Activated CD8-positive, alpha-beta memory T cell treated with anti-CD3 and anti-CD28 coated beads, Interleukin-2, amount 50 U/mL, for 4 hours (primary cell): ENCODE measurements around the gene PWWP2A.

Experiments used
- DNase-seq: peaks from one replicate; pipeline ENCODE4 v3.0.0-alpha.2; 2020

Gene PWWP2A

DNA sequence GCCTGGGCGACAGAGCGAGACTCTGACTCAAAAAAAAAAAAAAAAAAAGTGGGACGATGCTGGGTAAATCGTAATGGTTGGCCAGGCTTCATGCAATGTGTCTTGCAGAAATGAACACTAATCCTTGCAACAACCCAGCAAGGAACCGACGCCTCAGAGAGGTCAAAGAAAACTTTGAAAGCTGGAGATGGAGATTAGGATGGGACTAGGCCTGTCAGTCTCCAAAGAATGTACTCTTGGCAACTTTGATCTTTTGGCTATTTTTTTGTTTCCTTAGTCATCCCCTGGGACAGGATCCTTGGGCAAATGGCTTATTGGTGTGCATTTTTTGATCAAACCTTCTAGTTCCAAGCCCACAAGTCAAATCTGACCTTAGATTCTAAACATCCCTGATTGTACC is 10.6 kb upstream of the PWWP2A start:
- no peak for DNase-seq

DNA sequence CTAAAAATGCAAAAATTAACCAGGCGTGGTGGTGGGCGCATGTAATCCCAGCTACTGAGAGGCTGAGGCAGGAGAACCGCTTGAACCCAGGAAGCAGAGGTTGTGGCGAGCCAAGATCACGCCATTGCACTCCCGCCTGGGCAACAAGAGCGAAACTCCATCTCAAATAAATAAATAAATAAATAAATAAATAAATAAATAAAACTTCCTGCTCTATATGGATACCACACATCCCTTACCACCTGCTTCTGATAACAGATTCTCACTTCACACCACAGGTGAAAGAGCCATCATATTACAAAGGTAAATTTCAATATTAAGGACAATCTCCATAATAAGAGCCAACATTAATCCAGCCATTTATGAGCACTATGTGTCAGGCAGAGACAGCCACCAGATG is 9.4 kb upstream of the PWWP2A start:
- DNase-seq: no peak

DNA sequence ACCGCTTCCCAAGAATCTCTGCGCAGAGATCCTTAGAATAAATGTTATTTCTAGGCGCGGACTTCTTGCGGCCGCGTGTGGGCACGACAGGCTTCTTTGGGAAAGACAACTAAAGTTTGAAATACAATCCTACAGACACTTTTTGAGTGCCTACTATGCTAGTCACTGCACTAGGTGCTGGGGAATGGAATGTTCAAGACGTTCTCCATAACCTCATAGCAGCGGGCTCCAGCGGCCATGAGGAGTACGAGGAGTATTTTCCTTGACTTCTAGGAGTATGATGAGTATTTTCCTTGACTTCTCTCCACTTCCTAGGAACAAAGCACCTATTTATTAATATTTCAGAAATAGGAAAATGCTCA is 636 bp upstream of the PWWP2A start:
- no peak for DNase-seq

- peak; percentile 67 for DNase-seq
Observed at GRCh38 chr5:160118349-160119141, 705 bp downstream of the PWWP2A start.

DNA sequence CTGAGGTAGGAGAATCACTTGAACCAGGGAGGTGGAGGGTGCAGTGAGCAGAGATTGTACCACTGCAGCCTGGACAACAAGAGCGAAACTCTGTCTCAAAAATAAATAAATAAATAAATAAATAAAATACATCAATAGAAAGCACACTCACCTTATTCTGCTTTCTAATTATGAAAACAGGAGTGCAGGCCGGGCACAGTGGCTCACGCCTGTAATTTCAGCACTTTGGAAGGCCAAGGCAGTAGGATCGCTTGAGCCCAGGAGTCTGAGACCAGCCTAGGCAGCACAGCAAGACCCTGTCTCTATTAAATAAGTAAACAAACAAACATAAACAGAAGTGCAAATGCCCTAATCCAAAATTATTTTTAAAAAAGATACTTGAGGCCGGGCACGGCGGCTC is 2.3 kb downstream of the PWWP2A start:
- DNase-seq: no peak

GRCh38 chr5:160108124-160108523 is 11.1 kb downstream of the PWWP2A start:
- no peak for DNase-seq

DNA sequence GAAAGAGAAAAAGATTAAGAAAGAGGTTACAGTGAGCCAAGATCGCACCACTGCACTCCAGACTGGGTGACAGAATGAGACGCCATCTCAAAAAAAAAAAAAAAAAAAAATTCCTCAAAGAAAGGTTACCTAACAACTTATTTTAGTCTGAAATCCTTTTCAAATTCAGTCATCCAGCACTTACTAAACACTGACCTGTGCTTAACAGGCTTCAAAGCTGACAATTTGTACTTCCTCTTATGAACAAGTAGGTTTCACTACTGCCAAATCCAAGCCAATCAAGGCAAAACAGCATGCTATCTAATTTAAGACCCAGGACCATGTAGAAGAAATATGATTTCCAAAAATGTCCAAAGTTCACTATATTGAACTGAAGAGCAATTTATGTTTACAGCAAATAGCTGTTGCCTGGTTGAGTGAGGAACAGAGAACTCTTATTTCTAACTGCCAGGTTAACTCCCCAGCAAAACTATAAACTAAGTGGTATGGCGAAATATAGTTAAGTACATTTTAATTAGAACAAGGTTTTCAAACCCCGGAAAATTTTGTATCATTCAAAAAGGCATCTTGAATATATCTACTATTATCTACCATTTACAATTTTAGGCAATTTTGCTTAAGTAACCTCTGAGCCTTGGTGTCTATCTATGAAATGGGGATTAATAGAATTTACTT is 13.4 kb downstream of the PWWP2A start:
- DNase-seq: no peak

DNA sequence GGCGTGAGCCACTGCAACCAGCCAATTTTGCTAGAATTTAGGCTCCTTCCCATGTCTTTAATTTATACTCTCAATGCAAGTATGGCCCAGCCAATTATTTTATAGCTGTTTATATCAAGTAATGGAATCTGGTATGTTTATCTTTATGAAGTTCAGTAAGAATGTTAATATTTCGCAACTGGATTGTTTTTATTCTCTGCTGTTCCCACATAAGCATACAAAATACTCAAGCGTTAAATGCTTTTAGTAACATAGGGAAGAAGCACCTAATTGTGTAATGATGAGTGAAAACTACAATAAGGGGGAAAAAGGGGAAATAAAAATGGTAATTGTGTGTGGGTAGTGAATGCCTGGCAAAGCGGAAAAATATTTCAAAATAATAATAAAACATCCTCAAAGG is 21.3 kb downstream of the PWWP2A start:
- no peak for DNase-seq

- DNase-seq: no peak
Observed at GRCh38 chr5:160096178-160096577, 23.1 kb downstream of the PWWP2A start.

DNA sequence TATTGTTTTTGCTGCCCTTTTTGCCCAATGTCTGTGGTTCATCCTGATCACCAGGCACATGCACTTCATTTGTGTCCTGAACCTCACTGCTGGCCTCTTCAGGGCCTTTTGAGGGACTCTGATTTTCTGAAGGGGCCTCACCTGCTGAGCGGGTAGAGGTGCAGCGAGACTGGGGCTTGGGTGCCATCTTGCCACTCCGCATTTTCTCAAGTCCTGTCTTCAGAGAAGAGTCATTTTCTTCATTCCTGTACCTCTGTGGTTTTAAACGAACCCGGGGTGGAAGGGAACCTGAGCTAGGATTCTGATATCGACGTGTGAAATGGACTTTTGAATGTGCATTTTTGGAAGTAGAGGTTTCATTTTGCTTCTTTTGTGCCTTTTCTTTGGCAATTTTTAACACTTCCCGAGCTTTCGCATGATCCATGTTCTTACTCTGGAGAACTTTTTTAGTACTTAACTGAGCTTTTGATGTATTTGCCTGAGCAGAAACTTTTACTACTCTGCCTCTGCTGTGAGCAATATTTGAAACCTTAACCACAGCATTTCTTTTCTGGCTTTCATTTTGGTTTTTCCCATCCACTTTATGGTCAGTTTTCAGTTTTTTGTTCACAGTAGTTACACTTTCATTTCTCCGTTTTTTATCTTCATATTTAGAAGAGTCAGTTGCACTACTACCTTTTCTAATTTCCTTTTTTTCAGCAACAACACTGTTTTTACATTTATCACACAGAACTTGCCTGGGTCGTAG is 26.1 kb downstream of the PWWP2A start:
- DNase-seq: no peak

GRCh38 chr5:160092514-160092913 is 26.7 kb downstream of the PWWP2A start:
- no peak for DNase-seq

DNA sequence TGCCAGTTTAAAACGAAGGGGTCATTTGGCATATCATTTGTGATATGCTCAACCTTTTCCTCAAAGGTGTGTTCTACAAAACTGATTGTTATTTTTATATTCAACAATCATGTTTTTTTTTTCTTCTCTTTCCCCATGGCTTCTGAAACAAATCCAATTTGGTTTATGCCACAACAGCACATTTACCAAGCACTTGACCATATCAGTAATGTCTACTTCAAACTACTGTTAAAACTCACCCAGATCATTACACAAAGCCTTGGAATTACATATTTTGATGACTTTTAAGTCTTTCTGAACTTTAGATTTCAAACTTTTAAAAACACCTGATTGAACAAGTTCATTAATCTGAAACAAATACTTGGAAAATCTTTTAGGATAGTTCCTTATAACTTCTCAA is 29.2 kb downstream of the PWWP2A start:
- DNase-seq: no peak

GRCh38 chr5:160089531-160089930 is 29.7 kb downstream of the PWWP2A start:
- DNase-seq: no peak

- no peak for DNase-seq
Observed at GRCh38 chr5:160088805-160089204, 30.4 kb downstream of the PWWP2A start.

DNA sequence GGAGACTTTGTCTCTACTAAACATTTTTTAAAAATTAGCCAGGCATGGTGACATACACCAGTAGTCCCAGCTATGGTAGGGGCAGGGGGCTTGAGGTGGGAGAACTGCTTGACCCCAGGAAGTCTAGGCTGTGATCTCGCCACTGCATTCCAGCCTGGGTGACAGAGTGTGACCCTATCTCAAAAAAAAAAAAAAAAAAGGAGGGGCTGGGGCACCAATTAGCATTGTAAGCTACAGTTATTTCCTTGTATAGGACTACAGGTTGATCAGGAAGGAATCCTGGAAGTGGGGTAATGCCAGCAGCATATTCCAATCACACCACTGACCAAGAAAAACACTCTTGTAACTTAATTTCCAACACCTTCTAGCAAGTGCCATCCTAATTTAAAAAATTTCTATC is 32.1 kb downstream of the PWWP2A start:
- no peak for DNase-seq

- no peak for DNase-seq
Observed at GRCh38 chr5:160084144-160084543, 35.1 kb downstream of the PWWP2A start.

DNA sequence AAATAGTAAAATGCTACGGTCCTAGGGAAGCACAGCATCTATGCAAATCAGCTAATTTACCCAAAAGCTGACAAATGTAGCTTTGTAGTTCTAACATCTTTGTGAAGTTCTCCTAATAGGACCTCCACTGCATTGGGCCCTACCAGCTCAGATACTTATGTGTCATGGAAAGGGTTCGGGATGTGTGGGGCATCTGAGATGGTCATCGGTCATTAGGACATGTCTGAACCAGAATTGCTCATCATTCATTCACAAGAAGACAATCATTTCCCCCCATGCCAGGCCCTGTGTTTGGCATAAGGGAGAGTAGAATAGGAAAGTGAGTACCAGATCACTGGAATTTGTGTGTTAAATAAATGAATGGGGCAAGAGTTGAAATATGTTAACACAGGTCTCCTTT is 35.7 kb downstream of the PWWP2A start:
- DNase-seq: no peak

DNA sequence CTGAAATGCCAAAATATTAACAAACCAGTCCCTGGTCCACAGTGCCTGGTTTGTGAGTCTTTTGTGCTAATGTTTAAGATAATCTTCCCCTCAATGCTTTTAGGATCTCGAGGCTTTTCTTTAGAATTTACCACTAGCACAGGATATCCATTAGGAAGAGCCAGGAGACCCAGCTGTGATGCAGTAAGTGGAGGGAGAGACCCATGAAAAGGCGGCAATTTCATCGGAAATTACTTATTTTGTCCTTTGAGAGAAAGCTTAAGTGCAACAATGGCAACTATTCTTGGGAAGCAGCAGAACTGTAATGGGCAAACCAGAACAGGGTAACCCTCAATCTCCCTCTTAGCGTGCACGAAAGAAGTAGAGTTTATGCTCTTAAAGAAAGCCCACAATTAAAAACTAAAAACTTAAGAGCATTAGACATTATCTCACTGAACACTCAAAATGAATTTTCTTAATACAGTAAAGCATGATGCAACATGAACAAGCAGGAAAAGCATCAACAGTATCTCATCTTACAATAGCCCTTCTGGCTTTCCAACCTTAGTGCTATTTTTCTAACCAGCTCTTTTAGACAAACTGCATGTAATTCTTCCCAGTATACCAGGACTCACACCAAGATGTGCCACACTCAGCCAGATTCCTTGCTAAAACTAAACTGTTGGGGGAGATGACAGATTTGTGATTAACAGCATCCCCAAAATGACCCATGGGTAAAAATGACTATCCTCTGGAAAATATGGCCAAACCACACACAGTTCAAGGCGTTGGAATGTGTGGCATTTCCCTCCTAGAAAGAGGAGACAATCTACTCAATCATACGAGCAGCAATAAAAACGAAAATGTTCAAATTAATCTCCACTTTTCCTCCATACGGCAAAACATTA is 36.4 kb downstream of the PWWP2A start:
- DNase-seq: no peak

DNA sequence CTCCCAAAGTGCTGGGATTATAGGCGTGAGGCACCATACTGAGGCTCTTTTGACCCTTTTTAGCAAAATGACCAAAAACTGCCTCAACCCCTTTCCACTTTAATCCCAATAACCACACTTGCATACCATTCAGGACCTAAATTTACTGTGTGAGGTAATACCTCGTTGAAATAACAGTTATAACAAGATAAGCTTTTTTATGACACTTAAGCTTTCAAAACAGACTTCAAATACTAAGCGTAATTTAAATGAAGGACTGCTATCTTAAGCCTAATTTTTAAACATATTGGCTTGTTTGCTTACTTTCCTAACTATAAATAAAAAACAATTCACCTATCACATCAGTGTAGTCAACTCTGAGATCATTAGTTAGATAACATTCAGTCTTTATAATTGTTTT is 37.8 kb downstream of the PWWP2A start:
- no peak for DNase-seq

- DNase-seq: no peak
Observed at GRCh38 chr5:160079753-160080152, 39.5 kb downstream of the PWWP2A start.

GRCh38 chr5:160076997-160077396 is 42.3 kb downstream of the PWWP2A start:
- DNase-seq: no peak

- no peak for DNase-seq
Observed at GRCh38 chr5:160075073-160075472, 44.2 kb downstream of the PWWP2A start.

GRCh38 chr5:160071916-160072315 is 47.3 kb downstream of the PWWP2A start:
- no peak for DNase-seq
